DMS53 (cell line): Measurements from ENCODE around the gene NLRP7.
"Not testable (repeated sequence)": the region's sequence is repeated elsewhere in the genome, so short reads cannot be mapped to it uniquely, and the experiment has no call there.

ENCODE experiments used
- DNase-seq: peaks from one replicate; lab custom pipeline; 2025; lab: John Stamatoyannopoulos, UW

The NLRP7 gene

GRCh38 chr19:54947381-54947780 is at the start of gene NLRP7:
Gene NLRP7, minus strand, starts transcription at chr19:54947530.
- no peak for DNase-seq

GRCh38 chr19:54995561-54995960 is 48.2 kb upstream of the NLRP7 start:
- no peak for DNase-seq

DNA sequence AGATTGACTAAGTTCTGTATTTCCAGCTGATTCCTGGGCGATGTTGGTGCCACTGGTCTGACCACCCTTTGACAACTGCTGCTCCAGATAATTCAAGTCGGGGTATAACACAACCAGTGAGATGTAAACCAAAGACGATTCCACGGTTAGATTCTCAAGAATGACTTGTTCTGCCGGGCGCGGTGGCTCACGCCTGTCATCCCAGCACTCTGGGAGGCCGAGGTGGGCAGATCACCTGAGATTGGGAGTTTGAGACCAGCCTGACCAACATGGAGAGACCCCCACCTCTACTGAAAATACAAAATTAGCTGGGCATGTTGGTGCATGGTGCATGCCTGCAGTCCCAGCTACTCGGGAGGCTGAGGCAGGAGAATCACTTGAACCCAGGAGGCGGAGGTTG is 42.2 kb upstream of the NLRP7 start:
- DNase-seq: not testable (repeated sequence)

GRCh38 chr19:54982562-54982961 is 35.2 kb upstream of the NLRP7 start:
- not testable (repeated sequence) for DNase-seq

GRCh38 chr19:54973229-54974090 is 26.1 kb upstream of the NLRP7 start:
- DNase-seq: not testable (repeated sequence)

DNA sequence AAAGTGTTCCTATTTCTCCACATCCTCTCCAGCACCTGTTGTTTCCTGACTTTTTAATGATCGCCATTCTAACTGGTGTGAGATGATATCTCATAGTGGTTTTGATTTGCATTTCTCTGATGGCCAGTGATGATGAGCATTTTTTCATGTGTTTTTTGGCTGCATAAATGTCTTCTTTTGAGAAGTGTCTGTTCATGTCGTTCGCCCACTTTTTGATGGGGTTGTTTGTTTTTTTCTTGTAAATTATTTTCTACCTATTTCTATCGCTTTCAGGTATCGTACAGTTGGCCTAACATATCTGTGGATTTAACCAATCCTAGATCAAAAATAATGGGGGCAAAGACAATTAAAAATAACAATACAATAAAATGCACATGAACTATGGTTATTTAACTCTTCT is 24.1 kb upstream of the NLRP7 start:
- not testable (repeated sequence) for DNase-seq

DNA sequence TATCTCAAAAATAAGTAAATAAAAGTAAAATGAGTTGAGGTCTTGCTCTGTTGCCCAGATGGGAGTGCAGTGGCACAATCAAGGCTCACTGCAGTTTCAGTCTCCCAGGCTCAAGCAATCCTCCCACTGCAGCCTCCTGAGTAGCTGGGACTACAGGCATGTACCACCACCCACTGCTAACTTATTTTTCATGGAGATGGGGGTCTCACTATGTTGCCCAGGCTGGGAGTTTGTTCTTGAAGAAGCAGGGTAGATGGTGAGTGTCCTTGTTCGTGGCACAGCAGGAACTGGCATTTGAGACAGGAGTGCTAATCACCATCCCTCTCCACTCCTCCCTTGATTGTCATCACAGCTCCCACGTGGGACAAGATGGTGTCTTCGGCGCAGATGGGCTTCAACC is 22.3 kb upstream of the NLRP7 start:
- DNase-seq: no peak

- DNase-seq: peak; percentile 14
Observed at GRCh38 chr19:54967611-54968010, 20.3 kb upstream of the NLRP7 start.

GRCh38 chr19:54965055-54965454 is 17.7 kb upstream of the NLRP7 start:
- not testable (repeated sequence) for DNase-seq

DNA sequence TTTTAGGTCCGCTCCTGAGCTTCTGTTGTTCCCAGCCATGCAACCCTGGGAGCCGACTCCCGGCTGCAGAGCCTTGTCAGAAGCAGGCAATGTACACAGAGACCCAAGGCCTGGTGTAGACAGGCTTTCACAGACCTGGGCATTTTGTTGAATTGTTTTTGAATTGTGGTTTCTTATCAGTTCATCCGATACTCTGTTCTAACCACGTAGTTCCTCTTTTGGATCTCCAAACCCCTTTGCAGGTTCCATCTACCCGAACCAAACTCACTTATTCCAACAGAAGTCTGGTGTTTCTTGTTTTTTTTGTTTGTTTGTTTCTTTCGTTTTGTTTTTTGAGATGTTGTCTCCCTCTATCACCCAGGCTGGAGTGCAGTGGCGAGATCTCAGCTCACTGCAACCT is 12.5 kb upstream of the NLRP7 start:
- no peak for DNase-seq

GRCh38 chr19:54955376-54955775 is 8.0 kb upstream of the NLRP7 start:
- no peak for DNase-seq

- not testable (repeated sequence) for DNase-seq
Observed at GRCh38 chr19:54953345-54953713, 6.0 kb upstream of the NLRP7 start.

DNA sequence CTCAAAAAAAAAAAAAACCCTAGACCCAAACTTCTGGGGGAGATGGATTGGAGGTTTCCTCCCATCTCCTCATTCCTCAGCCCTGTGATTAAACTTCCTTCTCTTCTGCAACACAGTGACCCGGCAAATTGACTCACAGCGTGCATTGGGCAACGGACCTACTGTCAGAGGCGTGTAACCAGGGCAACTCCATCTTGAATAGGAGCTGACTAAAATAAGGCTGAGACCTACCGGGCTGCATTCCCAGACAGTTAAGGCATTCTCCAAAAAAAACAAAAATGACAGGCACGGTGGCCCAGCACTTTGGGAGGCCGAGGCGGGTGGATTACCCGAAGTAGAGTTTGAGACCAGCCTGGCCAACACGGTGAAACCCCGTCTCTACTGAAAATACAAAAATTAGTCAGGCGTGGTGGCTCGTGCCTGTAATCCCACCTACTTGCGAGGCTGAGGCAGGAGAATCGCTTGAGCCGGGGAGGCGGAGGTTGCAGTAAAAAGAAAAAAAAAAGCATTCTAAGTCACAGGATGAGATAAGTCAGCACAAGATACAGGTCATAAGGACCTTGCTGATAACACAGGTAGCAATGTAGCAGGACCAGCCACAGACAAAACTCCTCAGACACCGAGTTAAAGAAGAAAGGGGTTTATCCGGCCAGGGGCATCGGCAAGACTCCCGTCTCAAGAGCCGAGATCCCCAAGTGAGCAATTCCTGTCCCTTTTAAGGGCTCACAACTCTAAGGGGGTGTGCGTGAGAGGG is 5.4 kb upstream of the NLRP7 start:
- DNase-seq: no peak

DNA sequence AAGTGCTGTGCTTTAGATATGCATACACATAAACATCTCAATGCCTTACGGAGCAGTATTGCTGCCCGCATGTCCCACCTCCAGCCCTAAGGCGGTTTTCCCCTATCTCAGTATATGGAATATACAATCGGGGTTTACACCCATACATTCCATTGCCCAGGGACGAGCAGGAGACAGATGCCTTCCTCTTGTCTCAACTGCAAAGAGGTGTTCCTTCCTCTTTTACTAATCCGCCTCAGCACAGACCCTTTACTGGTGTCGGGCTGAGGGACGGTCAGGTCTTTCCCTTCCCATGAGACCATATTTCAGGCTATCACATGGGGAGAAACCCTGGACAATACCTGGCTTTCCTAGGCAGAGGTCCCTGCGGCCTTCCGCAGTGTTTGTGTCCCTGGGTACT is 3.2 kb upstream of the NLRP7 start:
- DNase-seq: not testable (repeated sequence)

DNA sequence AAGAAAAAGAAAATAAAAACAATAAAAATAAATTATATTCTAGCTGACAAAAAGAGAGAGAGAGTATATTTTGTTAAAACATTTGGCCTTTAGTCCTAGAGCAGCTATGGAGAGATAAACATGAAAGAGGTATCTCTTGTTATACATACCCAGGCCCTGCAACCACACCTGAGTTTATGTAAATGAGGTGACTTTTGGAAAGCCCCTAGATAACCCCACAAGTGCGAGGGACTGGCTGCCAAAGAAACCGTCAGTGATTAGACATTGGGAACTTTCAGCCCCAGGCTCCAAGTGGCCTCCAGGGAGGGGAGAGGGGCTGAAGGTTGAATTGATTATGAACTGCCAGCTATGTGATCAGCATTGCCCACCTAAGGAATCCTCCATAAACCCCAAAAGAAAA is 2.1 kb upstream of the NLRP7 start:
- DNase-seq: no peak

DNA sequence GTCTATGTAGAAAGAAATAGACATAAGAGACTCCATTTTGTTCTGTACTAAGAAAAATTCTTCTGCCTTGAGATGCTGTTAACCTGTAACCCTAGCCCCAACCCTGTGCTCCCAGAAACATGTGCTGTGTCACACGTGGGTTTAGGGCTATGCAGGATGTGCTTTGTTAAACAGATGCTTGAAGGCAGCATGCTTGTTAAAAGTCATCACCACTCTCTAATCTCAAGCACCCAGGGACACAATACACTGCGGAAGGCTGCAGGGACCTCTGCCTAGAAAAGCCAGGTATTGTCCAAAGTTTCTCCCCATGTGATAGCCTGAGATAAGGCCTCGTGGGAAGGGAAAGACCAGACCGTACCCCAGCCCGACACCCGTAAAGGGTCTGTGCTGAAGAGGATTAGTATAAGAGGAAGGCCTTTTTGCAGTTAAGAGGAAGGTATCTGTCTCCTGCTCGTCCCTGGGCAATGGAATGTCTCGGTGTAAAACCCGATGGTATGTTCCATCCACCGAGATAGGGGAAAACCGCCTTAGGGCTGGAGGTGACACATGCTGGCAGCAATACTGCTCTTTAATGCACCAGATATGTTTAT is 3.5 kb downstream of the NLRP7 start:
- not testable (repeated sequence) for DNase-seq

DNA sequence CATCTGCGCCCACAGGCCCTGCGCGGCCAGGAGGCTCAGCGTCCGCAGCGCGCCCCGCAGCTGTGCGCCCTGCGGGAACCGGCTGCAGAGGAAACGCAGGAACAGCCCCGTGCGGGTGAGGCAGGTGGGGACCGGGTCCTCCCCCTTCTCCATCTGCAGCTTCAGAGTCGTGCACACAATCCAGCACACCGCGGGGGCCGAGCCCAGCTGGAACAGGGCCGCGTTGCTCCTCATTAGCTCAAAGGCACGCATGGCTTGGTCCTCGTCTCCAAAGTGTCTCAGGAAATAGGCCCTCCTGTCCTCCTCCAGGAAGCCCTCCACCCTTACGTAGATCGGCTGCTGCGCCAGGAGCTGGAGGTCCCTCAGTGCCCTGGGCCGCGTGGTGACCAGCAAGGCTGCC is 7.8 kb downstream of the NLRP7 start:
- not testable (repeated sequence) for DNase-seq

DNA sequence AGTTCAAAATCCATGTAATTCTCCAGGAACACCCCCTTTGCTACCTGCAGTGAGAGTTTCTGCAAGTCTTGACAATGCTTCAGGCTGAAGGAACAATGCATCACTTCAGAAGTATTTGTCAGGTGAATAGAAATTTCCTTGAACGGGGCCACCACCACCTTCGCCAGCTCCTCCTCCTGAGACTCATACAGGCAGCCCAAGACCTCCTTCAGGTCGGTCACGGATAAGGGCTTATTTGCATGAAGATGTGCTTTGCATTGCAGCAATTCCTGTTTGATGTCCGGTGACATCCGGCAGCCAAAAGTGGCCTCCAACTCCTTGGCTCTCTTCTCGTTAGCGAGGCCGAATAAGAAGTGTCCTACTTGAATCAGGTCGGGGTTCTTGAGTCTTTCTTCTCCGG is 8.4 kb downstream of the NLRP7 start:
- no peak for DNase-seq

DNA sequence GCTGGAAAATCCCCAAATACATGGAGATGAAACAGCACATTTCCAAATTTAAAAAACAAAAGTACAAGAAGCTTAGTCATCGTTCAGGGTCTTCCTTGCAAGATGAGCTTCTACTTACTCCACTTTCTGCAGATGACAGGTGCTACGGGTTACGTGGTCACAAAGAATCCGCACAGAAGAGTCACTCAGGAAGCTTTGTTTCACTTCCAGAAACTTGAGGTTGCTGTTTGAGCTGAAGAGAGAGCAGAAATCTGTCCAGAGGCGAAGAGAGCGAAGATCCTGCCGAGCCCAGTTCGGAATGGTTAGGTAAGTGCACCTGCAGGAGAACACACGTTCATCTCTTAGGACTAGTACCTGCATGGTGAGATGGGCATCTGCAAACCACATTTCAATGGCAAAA is 9.4 kb downstream of the NLRP7 start:
- no peak for DNase-seq

GRCh38 chr19:54928299-54928698 is 19.0 kb downstream of the NLRP7 start:
- DNase-seq: peak; percentile 50

- no peak for DNase-seq
Observed at GRCh38 chr19:54923276-54923675, 24.1 kb downstream of the NLRP7 start.

DNA sequence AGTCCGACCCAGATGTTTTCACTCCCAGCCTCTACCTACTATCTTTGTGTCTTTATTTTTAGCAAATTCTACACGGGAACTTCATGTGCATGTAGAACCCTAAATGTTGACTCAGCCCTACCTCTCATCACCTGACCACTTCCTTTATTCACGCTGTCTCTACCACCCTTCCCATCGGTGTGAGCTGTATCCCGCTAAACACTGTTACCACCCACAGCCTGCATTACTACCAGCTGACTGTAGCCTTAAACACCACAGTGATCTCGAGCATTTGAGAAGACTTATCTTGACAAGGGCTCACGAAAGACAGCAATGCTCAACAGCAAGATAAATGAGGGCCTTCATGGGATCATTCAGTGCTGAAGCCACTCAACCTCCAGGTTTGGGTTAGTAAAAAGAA is 26.2 kb downstream of the NLRP7 start:
- DNase-seq: no peak
